Stimulated activated CD4-positive, alpha-beta T cell treated with anti-CD3 and anti-CD28 coated beads, TNF-alpha, amount 100 ng/mL, for 48 hours (primary cell): ENCODE results near the gene DRD2.

ENCODE experiments used
- DNase-seq, 3 donors: peaks; one replicate each; pipeline ENCODE4 v3.0.0-alpha.2; 2020; ENCODE audit warnings: low read depth in 3 of 3

The DRD2 gene

DNA sequence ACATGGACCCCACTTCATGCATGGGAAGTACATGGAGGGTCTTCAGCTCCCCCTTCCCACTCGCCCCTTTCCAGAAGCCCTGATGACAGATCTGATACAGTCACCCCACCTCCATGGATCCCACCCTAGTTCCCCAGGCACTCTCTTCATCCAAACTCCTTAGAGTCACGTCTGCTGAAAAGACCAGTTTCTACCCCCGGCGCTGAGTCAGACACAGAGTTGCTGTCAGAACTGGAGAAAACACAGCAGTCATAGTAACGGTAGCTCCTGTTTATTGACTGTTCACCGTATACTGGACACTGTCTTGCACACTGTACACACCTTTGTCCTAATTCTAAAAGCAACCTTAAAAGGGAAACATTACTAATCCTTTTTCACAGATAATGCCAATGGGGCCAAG lies 29.1 kb downstream of the DRD2 start:
- DNase-seq = no peak

DNA sequence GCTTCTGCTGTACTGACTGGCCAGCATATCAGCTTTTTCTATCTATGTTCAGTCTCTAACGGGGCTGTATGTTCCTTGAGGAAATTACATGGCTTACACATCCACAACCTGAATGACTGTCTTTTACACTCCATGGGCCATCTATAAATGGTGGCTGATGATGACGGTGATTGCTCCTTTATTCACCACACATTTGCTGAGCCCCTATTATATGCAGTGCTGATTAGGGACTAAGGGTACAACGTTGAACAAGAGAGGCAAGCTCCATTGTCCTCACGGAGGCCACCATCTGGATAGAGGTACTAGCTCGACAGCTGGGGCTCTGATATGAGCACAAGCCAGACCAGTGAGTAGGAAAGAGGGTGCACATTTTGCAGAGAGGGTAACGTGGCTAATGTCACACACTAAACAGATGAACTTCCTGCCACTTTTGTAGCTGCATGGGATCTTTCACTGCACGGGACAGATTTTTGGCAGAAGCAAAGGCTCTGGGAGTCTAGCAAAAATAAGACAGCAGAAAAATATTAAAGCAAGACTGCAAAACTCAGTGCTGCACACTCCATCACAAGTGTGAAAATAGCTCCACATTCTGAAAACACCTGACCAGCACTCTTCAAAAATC lies 30.6 kb downstream of the DRD2 start:
- DNase-seq = no peak

DNA sequence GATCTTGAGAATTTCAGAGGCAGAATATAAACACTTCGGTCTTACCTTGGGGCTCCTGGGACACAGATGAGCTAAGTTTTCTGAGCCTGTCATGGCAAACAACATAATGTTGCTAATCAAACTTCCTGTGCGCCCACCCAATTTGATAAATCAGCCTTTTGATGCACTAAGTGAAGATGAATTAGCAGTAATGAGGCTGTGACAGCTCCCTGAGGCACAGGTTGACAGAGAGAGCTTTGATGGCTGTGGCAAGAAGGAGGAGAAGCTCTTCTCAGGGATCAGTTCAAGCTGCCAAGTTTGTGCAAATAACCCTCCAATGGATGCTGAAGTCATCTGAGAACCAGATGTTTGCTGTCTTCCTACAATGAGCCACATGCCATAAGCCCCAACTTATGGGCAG lies 34.4 kb downstream of the DRD2 start:
- DNase-seq = no peak

DNA sequence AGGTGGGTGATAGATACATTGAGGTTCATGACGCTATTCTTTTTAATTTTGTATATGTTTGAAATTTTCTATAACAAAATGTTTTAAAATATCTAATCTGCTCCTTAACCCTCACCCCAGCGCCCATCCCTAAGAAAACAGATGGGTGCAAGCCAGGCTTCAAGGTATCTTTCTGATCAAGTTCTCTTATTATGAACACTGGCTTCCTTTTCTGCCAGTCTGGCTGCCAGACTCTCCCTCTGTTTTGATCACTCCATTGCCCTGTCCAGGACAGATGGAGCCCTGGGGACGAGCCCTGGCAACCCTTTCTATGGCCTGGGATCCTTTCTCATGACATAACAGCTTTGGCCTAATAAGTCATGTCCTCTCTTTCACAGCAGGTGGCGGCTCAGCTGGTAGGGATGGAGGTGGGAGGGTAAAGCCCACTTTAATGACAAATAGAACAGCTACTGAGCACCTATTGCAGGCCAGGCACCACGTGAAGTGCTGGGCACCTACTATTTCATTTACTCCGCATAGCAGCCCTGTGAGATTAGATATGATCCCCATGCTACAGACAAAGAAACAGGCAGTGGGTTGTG lies 38.4 kb downstream of the DRD2 start:
- no peak for DNase-seq

DNA sequence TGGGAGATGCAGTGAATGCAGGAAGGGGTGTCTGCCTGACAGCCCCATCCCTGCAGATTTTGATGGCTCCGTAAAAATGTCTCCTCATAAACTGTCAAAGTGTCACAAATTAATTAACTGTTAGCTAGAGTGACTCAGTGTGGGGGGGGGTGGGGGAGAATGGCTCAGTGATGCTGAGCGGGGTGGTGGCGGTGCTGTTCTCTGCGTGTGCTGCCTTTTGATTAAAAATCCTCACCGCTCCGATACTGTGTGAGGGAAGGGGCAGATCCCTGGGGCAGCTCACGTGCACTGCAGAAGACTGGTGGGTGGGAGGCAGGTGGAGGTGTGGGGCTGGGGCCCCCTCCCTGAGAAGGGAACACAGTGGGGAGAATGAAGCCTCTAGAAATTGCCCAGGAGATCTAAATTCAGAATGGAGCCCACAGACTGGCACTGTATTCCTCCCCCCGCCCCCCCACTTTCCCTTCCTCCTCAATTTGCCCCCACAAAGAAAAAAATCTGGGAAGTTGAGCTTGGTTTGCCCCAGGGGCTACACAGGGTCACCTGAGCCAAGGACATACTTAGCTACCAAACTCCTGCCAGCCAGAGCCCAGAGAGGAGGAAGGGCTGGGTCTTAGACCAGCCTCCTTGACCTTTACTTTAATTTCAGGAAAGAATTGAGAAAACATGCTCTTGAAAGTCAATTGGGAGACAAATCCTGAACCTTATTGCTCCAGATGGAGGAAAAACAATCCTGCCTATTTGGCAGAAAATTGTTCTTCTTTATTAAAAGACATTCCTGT lies 39.8 kb downstream of the DRD2 start:
- no peak for DNase-seq

DNA sequence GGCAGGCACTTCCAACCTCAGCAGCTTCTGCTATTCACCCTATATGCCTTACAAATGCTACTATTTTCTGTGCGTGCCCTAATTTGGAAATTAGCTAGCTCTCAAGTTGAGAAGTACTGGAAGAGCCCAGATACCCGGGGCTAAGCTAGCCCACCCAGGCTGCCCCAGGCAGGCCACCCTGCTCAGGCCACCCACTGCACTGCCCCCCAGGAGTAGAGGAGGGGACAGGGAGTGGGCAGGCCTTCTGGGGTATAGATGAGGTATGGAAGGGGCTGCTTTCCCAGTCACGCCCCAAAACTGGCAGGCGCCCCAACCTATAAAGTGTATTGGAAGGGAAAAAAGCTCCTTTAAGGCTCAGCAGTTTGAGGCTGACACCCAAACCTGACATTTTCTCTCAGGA lies 43.5 kb downstream of the DRD2 start:
- DNase-seq = no peak

DNA sequence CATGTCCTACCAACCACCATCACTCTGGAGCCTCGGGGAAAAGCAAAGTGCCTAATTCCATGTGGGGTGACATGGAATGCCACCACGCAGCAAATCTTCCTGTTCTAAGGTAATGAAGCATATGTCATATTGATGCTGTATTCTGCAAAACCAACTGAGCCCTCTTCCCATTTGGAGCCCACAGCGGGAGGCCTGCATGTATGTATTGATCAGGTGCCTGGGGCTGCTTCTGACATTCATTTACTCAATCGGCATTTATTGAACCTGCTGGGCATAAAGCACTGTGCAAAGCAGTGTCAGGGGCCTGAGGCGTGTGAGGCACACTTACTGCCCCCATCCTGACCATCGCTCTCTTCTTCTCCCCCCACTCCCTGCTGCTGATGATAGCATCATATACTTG lies 48.5 kb downstream of the DRD2 start:
- no peak for DNase-seq

DNA sequence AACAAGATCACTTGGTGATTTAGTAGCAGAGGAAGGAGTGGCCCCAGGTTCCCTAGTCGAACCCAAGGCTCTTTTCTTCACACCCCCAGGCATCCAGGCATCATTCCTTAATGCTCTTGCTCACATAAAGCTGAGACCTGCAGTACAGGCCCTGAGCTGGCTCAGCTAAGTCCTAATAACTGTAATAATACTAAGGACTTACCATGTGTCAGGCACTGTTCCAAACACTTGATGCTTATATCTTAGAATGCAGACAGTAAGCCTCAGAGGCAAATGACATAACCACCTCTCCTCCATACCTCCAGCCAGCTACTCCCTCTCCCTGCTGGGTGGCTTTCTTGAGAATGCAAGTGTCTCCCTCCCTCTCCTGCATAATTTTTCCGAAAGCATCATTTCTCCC lies 54.4 kb downstream of the DRD2 start:
- no peak for DNase-seq

DNA sequence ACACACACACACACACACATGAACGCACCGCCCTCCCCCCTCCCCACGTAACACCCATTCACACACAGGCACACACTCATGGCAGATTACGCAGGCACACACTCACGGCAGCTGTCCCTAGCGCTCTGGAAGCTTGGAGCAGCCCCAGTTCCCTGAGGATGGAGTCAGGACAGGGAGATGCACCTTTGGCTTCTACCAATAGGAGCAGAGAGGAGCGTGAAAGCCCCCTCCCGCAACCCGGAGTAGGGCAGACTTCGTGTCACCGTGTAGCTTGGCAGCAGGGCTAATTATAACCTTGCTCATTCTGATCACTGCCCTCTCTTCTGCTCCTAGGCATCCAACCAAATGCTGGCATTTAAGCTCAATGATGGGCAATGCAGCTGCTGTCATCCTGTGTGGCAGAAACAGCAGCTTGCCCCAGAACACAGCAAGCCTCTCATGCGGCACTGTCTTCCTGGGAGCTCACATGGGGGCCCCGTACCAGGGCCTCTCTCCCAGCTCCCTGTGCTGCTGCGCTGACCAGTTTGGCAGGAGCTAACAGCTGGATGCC lies 55.7 kb downstream of the DRD2 start:
- no peak for DNase-seq

DNA sequence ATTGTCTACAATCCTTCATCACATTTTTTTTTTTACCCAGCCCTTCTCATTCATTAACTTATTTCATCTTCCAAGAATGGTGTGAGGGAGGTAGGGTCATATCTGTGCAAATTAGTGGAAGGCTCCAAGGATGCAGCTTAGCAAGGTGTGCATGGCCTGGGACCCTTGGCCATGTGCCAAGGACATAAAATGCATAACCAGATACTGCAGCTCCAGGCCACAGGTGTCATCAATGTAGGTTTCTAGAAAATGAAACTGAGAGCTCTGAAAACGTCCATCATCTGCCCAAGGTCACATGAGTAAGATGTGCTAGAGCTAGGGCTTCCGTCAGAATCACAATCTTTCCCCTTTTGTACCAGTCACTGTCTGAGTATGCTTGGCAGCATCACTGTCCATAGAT lies 57.8 kb downstream of the DRD2 start:
- DNase-seq = no peak

DNA sequence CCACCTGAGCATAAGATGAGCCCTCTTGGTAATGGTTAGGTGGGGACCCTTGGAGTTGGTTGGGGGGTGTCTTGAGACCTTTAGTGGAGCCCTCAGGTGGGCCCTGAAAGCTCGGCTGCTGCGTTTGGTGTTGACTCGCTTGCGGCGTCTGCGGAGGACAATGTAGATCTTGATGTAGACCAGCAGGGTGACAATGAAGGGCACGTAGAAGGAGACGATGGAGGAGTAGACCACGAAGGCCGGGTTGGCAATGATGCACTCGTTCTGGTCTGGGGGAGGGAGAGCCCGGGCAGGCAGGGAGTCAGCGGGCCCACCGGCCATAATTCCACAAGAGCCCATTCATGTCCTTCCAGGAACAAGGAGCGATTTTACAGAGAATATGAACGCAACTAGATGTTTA lies 59.9 kb downstream of the DRD2 start:
- DNase-seq = no peak

DNA sequence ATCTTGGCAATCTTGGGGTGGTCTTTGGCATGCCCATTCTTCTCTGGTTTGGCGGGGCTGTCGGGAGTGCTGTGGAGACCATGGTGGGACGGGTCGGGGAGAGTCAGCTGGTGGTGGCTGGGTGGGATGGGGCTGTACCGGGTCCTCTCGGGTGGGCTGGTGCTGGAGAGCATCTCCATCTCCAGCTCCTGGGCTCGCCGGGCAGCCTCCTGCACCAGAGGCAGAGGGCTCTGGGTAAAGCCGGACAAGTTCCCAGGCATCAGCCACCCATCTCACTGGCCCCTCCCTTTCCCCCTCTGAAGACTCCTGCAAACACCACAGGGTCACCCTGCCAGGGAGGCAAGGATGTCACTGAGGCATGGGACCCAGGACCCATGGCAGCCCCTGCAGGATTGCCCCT lies 62.5 kb downstream of the DRD2 start:
- no peak for DNase-seq

DNA sequence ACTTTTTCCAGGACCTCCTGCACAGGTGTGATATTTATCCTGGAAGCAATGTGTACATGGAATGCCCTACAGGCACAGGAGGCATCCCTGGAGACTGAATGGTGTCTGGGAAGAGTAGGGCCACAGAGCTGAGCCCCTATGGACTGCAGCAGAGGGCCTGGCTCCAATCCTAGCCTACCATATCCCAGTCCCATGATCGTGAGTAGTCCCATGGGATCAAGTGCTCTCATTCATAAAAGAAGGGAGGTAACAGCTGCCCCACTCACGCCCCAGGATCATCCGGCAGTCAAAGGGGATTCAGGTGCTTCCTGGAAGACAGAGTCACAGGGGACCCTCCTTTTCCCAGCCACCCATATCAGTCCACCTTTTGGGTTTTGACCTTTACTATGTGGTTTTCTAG lies 63.7 kb downstream of the DRD2 start:
- DNase-seq = no peak

DNA sequence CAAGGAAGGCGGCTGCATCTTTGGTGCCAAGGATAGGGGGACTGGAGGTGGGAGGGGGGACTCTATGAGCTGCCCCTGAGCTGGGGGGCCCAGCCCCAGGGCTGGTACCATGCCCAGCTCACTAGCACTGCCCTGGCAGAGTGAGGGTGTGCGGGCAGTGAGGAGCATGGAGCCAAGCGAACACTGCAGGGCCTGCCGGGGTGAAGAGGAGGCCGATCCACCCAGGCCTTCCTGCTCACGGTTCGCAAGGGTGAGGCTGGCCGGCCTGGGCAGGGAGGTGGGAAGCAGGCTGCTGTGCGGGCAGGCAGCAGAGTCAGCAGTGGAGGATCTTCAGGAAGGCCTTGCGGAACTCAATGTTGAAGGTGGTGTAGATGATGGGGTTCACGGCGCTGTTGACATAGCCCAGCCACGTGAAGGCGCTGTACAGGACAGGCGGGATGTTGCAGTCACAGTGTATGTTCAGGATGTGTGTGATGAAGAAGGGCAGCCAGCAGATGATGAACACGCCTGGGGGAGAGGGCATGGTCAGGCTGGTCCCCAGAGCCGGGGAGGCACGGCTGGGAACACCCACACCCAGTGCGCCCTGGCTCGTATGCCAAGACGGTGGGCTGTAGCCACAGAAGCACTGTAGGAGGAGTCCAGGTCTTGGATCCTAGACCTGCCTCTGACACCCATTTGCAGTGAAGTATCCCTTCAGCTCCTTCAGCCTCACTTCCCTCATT lies 64.6 kb downstream of the DRD2 start:
- DNase-seq = no peak

DNA sequence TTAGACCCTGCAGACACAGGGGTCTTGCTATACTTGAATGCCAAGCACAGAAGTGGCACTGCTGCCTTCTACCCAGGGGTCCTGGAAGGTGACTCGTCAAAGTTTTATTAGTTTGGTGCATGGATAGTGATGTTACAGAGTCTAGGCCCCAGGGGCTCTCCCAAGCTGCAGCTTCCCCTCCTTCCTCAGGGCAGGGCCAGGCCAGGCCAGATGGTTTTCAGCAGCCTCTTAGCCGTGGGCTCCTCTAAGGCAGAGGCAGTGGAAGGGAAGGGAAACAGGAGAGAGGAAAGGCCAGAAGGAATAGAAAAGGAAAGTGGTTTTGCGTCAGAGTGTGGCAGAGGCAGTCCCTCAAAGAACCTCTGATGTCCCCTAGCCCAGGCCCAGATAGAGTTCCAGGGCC lies 65.7 kb downstream of the DRD2 start:
- DNase-seq = no peak

DNA sequence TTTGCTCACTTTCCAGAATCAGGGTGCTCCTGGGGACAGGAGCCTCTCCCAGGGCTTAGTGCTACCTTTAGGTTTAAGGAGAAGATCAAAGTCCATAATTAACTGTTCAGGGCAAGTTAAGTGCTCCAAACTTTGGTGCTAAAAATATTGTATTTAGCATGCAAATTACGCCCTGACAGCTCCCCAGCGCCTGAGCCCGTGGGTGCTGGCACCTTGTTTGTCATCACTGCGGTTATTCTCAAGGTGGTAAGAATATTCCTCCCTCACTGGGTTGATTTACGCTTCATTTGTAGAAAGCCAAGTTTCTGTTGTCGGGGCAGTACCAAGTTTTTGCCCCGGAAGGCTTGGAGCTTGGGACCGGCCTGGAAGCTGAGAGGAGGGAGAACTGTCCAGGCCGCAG lies 66.3 kb downstream of the DRD2 start:
- no peak for DNase-seq

DNA sequence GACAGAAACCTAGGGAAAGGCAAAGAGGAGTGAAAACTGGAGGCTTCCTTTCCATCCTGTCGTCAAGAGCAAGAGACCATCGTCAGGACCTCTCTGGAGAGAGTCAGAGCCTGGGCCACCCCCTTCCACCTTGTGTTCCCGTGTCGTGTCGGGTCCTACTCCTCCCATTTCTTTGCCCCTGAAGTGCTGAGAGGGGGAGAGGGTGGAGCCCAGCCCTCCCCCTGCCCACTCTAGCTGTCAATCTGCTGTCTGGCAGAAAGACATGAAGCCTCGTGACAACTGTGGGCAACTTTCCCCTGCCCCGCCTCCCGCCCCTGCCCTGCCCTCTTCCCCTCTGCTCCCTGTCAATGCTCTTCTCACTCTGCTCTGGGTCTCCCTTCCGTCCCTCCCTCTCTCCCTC lies 67.0 kb downstream of the DRD2 start:
- no peak for DNase-seq

DNA sequence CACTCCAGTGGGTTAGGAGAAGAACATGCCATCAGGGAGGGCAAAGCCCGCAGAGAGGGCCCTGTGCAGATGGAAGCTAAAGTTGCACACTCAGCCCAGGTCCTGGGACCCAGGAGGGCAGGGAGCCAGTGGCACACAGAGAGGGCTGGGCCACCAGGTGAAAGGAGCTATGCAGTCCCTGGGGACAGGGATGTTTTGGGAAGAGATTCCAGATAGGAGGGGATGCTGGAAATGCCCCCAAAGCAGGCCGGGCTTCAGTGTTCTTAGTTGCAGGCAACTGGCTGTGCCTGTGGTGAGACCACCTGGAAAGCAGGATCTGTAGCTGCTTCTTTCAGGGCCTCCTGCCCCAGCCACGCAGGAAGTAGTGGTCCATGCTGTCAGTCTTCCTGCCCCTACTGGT lies 68.0 kb downstream of the DRD2 start:
- no peak for DNase-seq

DNA sequence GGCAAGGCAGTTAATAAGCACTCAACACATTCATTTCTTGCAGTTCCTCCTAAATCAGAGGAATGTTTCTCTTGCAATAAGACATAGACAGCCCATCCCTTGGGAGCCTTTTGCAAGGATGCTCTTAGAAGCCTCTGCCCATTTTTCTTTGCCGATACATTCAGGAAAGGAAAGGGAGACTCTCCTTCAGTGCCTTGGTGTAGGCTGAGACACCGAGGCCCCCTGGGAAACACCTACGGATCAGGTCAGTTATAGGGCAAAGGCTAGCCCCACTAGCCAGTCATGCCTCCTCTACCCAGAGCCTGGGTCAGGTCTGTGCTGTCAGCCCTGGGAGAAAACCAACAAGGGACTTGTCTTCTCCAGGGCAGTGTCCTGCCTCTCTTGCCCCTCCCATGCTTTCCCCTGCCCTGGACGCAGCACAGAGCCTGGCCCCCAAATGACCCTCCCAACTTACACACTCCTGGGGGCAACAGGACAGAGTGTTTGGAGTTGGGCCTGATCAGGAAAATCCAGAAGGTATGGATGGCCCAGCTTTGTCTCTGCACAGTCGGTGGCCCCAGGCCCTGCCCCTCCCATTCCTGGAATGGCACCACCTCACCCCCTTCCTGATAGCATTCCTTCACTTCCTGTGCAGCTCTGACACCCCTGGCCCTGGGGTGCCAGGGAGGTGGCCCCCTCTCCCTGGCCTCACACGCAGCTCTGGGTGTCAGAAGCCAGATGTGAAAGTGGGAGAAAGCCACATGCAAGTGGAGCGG lies 69.3 kb downstream of the DRD2 start:
- no peak for DNase-seq

DNA sequence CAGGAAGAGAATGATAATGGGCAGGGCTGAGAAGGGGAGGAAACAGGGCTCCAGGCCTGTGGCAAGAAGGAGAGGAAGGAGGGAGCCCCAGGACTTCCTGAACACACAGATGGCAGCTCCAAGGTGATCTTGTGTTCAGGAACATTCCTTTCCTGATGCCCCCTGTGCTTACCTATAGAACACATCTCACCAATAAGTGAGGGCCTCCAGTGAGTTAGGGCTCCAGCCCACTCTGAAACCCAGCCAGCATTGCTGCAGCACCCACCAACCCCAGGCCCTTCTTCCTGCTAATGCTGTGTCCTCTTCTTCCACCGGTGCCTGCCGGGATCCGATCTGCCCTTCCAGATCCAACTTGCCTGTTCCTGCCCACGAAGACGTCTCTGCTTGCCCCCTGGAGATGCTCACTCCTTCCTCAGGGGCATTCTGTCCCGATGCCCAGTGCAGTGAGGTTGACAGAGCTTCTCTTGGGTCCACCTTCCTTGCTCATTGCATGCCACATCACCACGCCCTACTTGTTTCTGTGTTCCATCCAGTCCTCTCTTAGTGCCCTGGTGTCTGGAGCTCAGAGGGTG lies 70.3 kb downstream of the DRD2 start:
- DNase-seq = no peak

DNA sequence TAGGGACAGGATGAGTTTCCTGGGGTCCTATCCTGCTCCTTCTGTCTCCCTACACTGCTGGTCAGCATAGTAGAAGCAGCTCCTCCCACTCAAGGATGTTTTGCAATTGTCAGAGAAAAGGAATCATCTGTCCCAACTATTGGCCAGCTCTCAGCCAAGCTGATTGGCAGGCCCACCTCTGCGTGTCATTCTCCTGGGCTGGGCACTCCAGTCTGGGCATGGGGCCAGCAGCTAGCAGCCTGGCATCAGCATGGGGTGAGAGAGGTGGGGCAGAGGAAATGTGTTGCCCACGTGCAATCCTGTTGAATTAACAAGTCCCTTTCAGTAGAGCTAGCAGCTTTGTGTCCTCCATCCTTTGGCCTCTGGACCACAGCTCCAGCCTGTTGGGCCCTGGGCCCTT lies 73.5 kb downstream of the DRD2 start:
- DNase-seq = no peak
